ENCODE results near the gene EXOC6B.

Gene EXOC6B

GRCh38 chr2:72198532-72199241 is 627.1 kb downstream of the EXOC6B start:
- no peak for DNase-seq

- DNase-seq = no peak
These were observed 632.1 kb downstream of the EXOC6B start for GRCh38 chr2:72193723-72194122.

GRCh38 chr2:72191441-72191840 is 634.4 kb downstream of the EXOC6B start:
- no peak for DNase-seq

- DNase-seq = no peak
These were observed 640.6 kb downstream of the EXOC6B start for GRCh38 chr2:72185206-72185605.

- no peak for DNase-seq
These were observed 642.4 kb downstream of the EXOC6B start for GRCh38 chr2:72183466-72183865.

GRCh38 chr2:72183016-72183415 is 642.8 kb downstream of the EXOC6B start:
- no peak for DNase-seq

GRCh38 chr2:72182547-72182946 is 643.3 kb downstream of the EXOC6B start:
- DNase-seq = no peak

- DNase-seq = no peak
These were observed 644.2 kb downstream of the EXOC6B start for GRCh38 chr2:72181616-72182015.

- no peak for DNase-seq
These were observed 645.5 kb downstream of the EXOC6B start for GRCh38 chr2:72180351-72180750.

- no peak for DNase-seq
These were observed 647.3 kb downstream of the EXOC6B start for GRCh38 chr2:72178551-72178950.

- no peak for DNase-seq
These were observed 649.6 kb downstream of the EXOC6B start for GRCh38 chr2:72176281-72176680.

GRCh38 chr2:72175636-72176035 is 650.2 kb downstream of the EXOC6B start:
- no peak for DNase-seq

- DNase-seq = no peak
These were observed 652.1 kb downstream of the EXOC6B start for GRCh38 chr2:72173640-72174321.

GRCh38 chr2:72172478-72172877 is 653.4 kb downstream of the EXOC6B start:
- no peak for DNase-seq

GRCh38 chr2:72166279-72166678 is 659.6 kb downstream of the EXOC6B start:
- no peak for DNase-seq

- DNase-seq = no peak
These were observed 660.0 kb downstream of the EXOC6B start for GRCh38 chr2:72165792-72166191.

GRCh38 chr2:72162574-72162973 is 663.3 kb downstream of the EXOC6B start:
- DNase-seq = no peak

GRCh38 chr2:72159211-72159993 is 666.4 kb downstream of the EXOC6B start:
- no peak for DNase-seq

- DNase-seq = no peak
These were observed 667.7 kb downstream of the EXOC6B start for GRCh38 chr2:72157871-72158771.

GRCh38 chr2:72156872-72157271 is 669.0 kb downstream of the EXOC6B start:
- DNase-seq = no peak

GRCh38 chr2:72155737-72156136 is 670.1 kb downstream of the EXOC6B start:
- no peak for DNase-seq

GRCh38 chr2:72155151-72155550 is 670.7 kb downstream of the EXOC6B start:
- DNase-seq = no peak

All from CD4-positive, alpha-beta T cell treated with Interleukin-12 subunit alpha and Interleukin-12 subunit beta, for 1 hour (primary cell).